H1 (cell line): Measurements from ENCODE around the gene KCNH6.

Source experiments
- CBX8 ChIP-seq: fragments of 300-800, 300-1000 bp; sonication (generic); IDR thresholded peaks from 2 replicates; pipeline ENCODE4 v1.7.1; 2016; ENCODE audit warnings: low read depth, low read length, borderline replicate concordance
- CEBPB ChIP-seq: IDR thresholded peaks from 2 replicates; pipeline ENCODE4 v1.6.1; 2012; ENCODE audit warnings: low read depth, low read length
- EZH2 ChIP-seq: fragments of 200-600 bp; sonication (generic); IDR thresholded peaks from 2 replicates; pipeline ENCODE4 v1.7.1; 2012; ENCODE audit warnings: low read depth, mild to moderate bottlenecking, moderate library complexity, low read length, inconsistent platforms; ENCODE audit not compliant: severe bottlenecking
- MAFK ChIP-seq: IDR thresholded peaks from 2 replicates; pipeline ENCODE4 v1.6.1; 2012; ENCODE audit warnings: low read depth, mild to moderate bottlenecking, improper control_type of control experiment, low read length
- POLR2AphosphoS5 ChIP-seq: IDR thresholded peaks from 2 replicates; pipeline ENCODE4 v1.6.1; 2011; ENCODE audit warnings: low read depth, low read length
- SP1 ChIP-seq: IDR thresholded peaks from 2 replicates; pipeline ENCODE4 v1.6.1; 2011; ENCODE audit warnings: low read depth, low read length
- TAF1 ChIP-seq: IDR thresholded peaks from 2 replicates; pipeline ENCODE4 v1.6.1; 2011; ENCODE audit warnings: mild to moderate bottlenecking, low read depth, low read length
- TCF12 ChIP-seq: IDR thresholded peaks from 2 replicates; pipeline ENCODE4 v1.6.1; 2011; ENCODE audit warnings: low read depth, mild to moderate bottlenecking, low read length

DNA sequence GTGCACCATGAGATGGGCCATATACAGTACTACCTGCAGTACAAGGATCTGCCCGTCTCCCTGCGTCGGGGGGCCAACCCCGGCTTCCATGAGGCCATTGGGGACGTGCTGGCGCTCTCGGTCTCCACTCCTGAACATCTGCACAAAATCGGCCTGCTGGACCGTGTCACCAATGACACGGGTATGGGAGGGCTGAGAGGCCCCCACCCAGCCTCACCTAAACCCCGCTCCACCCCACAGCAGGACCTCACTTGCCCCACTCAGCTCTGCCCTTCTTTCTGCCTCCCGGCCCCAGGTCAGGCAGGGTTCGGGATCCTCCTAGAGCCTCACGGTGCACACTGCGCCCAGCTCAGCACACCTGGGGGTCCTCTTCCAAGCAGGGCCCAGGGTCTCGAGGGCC lies 40.6 kb upstream of the KCNH6 start:
- TF ChIP-seq EZH2 (no peak), MAFK (no peak), TAF1 (no peak), CBX8 (no peak), TCF12 (no peak), SP1 (no peak), POLR2AphosphoS5 (no peak), CEBPB (no peak)
